NB4 (cell line): ENCODE results near the gene HADH.

Experiments
- CTCF ChIP-seq: IDR thresholded peaks from one replicate; pipeline ENCODE4 v1.5.1; 2012; ENCODE audit warnings: low read depth, low read length
- MAX ChIP-seq: IDR thresholded peaks from 2 replicates; pipeline ENCODE4 v1.6.1; 2011; ENCODE audit warnings: low read depth, low read length
- MYC ChIP-seq: IDR thresholded peaks from 2 replicates; pipeline ENCODE4 v1.6.1; 2011; ENCODE audit warnings: low read depth, low read length
- POLR2A ChIP-seq: IDR thresholded peaks from 2 replicates; pipeline ENCODE4 v1.6.1; 2011; ENCODE audit warnings: mild to moderate bottlenecking; ENCODE audit not compliant: insufficient read length; ENCODE audit errors: extremely low read depth

- TF ChIP-seq POLR2A, result no peak
- TF ChIP-seq CTCF, result no peak
- TF ChIP-seq MAX, result no peak
- TF ChIP-seq MYC, result no peak
Measured at GRCh38 chr4:108024085-108024877, 34.6 kb downstream of the HADH start.
